ENCODE measurements around the gene C16orf95. TPM values are rescaled to one million over a fixed set of nuclear protein-coding genes. Genes with fewer than 3 reads are reported as not detected.

The C16orf95 gene
- total RNA-seq, 2 experiments from 2014 or later: 8.6 to 9.6 TPM

GRCh38 chr16:87324411-87325275 is 7.5 kb upstream of the C16orf95 start:
- no peaks in the 10 kb centered on the region for H3K9me3 Mint-ChIP-seq
- no peaks in the 10 kb centered on the region for H3K27me3 Mint-ChIP-seq
- no peak overlapping the region for H3K4me3 Mint-ChIP-seq
- no peak overlapping the region for H3K27ac Mint-ChIP-seq
- POLR2A ChIA-PET: interaction anchor here (0.6 to 1.8 kb wide), 3 partner anchors 58 to 70 kb away, joined by 3 to 5 read pairs (median 3); partner anchors contain the start of gene FBXO31
- peak; percentile 40 for DNase-seq
- no peaks in the 10 kb centered on the region for H3K36me3 Mint-ChIP-seq (ENCODE audit: low read depth)
- CTCF ChIA-PET: interaction anchor here (0.6 to 2.0 kb wide), 4 partner anchors 59 to 70 kb away, joined by 3 to 8 read pairs (median 6); partner anchors contain the start of gene FBXO31
- H3K4me1 Mint-ChIP-seq: peaks cover 6% of the 10 kb centered on the region

GRCh38 chr16:87323727-87324410 is 6.7 kb upstream of the C16orf95 start:
- DNase-seq: no peak
- CTCF ChIA-PET: interaction anchor here (1.9 to 2.0 kb wide), 2 partner anchors 59 to 71 kb away, joined by 8 read pairs; partner anchors contain the start of gene FBXO31
- Mint-ChIP-seq H3K27me3 (no peaks in the 10 kb centered on the region), H3K36me3 (ENCODE audit: low read depth) (peaks cover 2% of the 10 kb centered on the region), H3K4me3 (no peak overlapping the region), H3K9me3 (no peaks in the 10 kb centered on the region), H3K27ac (no peak overlapping the region), H3K4me1 (peaks cover 9% of the 10 kb centered on the region)
- POLR2A ChIA-PET: interaction anchor here (1.5 kb wide), 1 partner anchor 70 kb away, joined by 3 read pairs; no protein-coding TSS in a partner anchor

- POLR2A ChIA-PET: interaction anchor here (1.6 kb wide), 1 partner anchor 60 kb away, joined by 7 read pairs; the partner anchor contains the start of gene FBXO31
- Mint-ChIP-seq H3K9me3 (no peaks in the 10 kb centered on the region), H3K27ac (no peak overlapping the region), H3K27me3 (no peaks in the 10 kb centered on the region), H3K4me1 (peaks cover 17% of the 10 kb centered on the region), H3K4me3 (no peak overlapping the region), H3K36me3 (ENCODE audit: low read depth) (peaks cover 9% of the 10 kb centered on the region)
- CTCF ChIA-PET: interaction anchor here (1.9 kb wide), 1 partner anchor 60 kb away, joined by 8 read pairs; the partner anchor contains the start of gene FBXO31
- no peak for DNase-seq
Observed at GRCh38 chr16:87322833-87323726, 5.9 kb upstream of the C16orf95 start.

GRCh38 chr16:87322360-87322759 is 5.2 kb upstream of the C16orf95 start:
- DNase-seq: no peak
- CTCF ChIA-PET: interaction anchor here (0.5 kb wide), 1 partner anchor 152 kb away, joined by 3 read pairs; no protein-coding TSS in a partner anchor
- Mint-ChIP-seq H3K9me3 (no peaks in the 10 kb centered on the region), H3K4me1 (peaks cover 20% of the 10 kb centered on the region), H3K4me3 (no peak overlapping the region), H3K36me3 (ENCODE audit: low read depth) (peaks cover 9% of the 10 kb centered on the region), H3K27me3 (no peaks in the 10 kb centered on the region), H3K27ac (no peak overlapping the region)
- POLR2A ChIA-PET: interaction anchor here (0.8 to 1.6 kb wide), 3 partner anchors 14 to 61 kb away, joined by 3 to 7 read pairs (median 4); partner anchors contain the start of gene FBXO31

GRCh38 chr16:87321336-87322107 is 4.3 kb upstream of the C16orf95 start:
- Mint-ChIP-seq H3K4me1 (peaks cover 25% of the 10 kb centered on the region), H3K4me3 (no peak overlapping the region), H3K36me3 (ENCODE audit: low read depth) (peaks cover 9% of the 10 kb centered on the region), H3K27ac (no peak overlapping the region), H3K9me3 (no peaks in the 10 kb centered on the region), H3K27me3 (no peaks in the 10 kb centered on the region)
- ChIA-PET POLR2A (interaction anchor here (0.8 to 1.6 kb wide), 3 partner anchors 14 to 61 kb away, joined by 3 to 7 read pairs (median 4); partner anchors contain the start of gene FBXO31), CTCF (interaction anchor here (0.5 kb wide), 1 partner anchor 151 kb away, joined by 3 read pairs; no protein-coding TSS in a partner anchor)
- no peak for DNase-seq

- Mint-ChIP-seq H3K36me3 (ENCODE audit: low read depth) (peaks cover 9% of the 10 kb centered on the region), H3K4me3 (no peak overlapping the region), H3K9me3 (no peaks in the 10 kb centered on the region), H3K27me3 (no peaks in the 10 kb centered on the region), H3K27ac (no peak overlapping the region), H3K4me1 (peaks cover 28% of the 10 kb centered on the region)
- CTCF ChIA-PET: no interaction called here
- POLR2A ChIA-PET: interaction anchor here (1.5 kb wide), 1 partner anchor 15 kb away, joined by 3 read pairs; no protein-coding TSS in a partner anchor
- no peak for DNase-seq
Observed at GRCh38 chr16:87320510-87321227, 3.5 kb upstream of the C16orf95 start.

GRCh38 chr16:87319997-87320491 is 2.9 kb upstream of the C16orf95 start:
- Mint-ChIP-seq H3K9me3 (no peaks in the 10 kb centered on the region), H3K4me1 (peaks cover 27% of the 10 kb centered on the region), H3K36me3 (ENCODE audit: low read depth) (peaks cover 9% of the 10 kb centered on the region), H3K4me3 (no peak overlapping the region), H3K27ac (no peak overlapping the region), H3K27me3 (no peaks in the 10 kb centered on the region)
- POLR2A ChIA-PET: interaction anchor here (1.7 kb wide), 1 partner anchor 12 kb away, joined by 3 read pairs; no protein-coding TSS in a partner anchor
- DNase-seq: no peak
- CTCF ChIA-PET: interaction anchor here (1.6 kb wide), 1 partner anchor 74 kb away, joined by 7 read pairs; no protein-coding TSS in a partner anchor

GRCh38 chr16:87319011-87319410 is 1.8 kb upstream of the C16orf95 start:
- CTCF ChIA-PET: interaction anchor here (0.7 to 1.6 kb wide), 4 partner anchors 9 to 754 kb away, joined by 3 to 7 read pairs (median 3); no protein-coding TSS in a partner anchor
- H3K4me1 Mint-ChIP-seq: peaks cover 27% of the 10 kb centered on the region
- no peaks in the 10 kb centered on the region for H3K9me3 Mint-ChIP-seq
- peak overlapping the region; percentile 99 for H3K4me3 Mint-ChIP-seq
- H3K36me3 Mint-ChIP-seq (ENCODE audit: low read depth): peaks cover 9% of the 10 kb centered on the region
- no peaks in the 10 kb centered on the region for H3K27me3 Mint-ChIP-seq
- H3K27ac Mint-ChIP-seq: peak overlapping the region; percentile 97
- DNase-seq: no peak
- POLR2A ChIA-PET: interaction anchor here (1.2 to 5.1 kb wide), 6 partner anchors 8 to 75 kb away, joined by 3 to 70 read pairs (median 18); partner anchors contain the start of genes FBXO31 and MAP1LC3B

- ChIA-PET CTCF (interaction anchor here (0.7 to 2.9 kb wide), 13 partner anchors 10 to 753 kb away, joined by 3 to 16 read pairs (median 5); partner anchors contain the start of gene FBXO31), POLR2A (interaction anchor here (0.6 to 5.1 kb wide), 17 partner anchors 9 to 448 kb away, joined by 3 to 70 read pairs (median 5); partner anchors contain the start of genes FBXO31, KLHDC4 and MAP1LC3B)
- peak; percentile 60 for DNase-seq
- peaks cover 9% of the 10 kb centered on the region for H3K36me3 Mint-ChIP-seq (ENCODE audit: low read depth)
- H3K4me1 Mint-ChIP-seq: peaks cover 27% of the 10 kb centered on the region
- no peaks in the 10 kb centered on the region for H3K27me3 Mint-ChIP-seq
- peak overlapping the region; percentile 97 for H3K27ac Mint-ChIP-seq
- H3K9me3 Mint-ChIP-seq: no peaks in the 10 kb centered on the region
- H3K4me3 Mint-ChIP-seq: peak overlapping the region; percentile 99
Observed at GRCh38 chr16:87317750-87318644, 805 bp upstream of the C16orf95 start.
